H1 (cell line): ENCODE measurements around the gene USP7. TPM values are rescaled to one million over a fixed set of nuclear protein-coding genes. Genes with fewer than 3 reads are reported as not detected.

Source experiments
- CTCF ChIA-PET: fragments of 300-600 bp; sonication (Branson Sonifier 250); formaldehyde crosslinking; loops from one replicate; lab custom pipeline; 2021; ENCODE audit not compliant: partially characterized antibody; lab: Charles Lee
- POLR2A ChIA-PET: fragments of 300-600 bp; sonication (Branson Sonifier 250); formaldehyde crosslinking; loops from one replicate; lab custom pipeline; 2021; ENCODE audit warnings: inconsistent platforms; ENCODE audit not compliant: partially characterized antibody; lab: Charles Lee
- DNase-seq, 2 experiments: peaks; one replicate each; pipeline versions ENCODE4 v3.0.0 to v3.0.0-alpha.2; 2010 to 2022; ENCODE audit warnings: low spot score in 2 of 2, low read depth in 1 of 2, mixed read lengths in 1 of 2
- FAIRE-seq: peaks from 2 replicates; lab custom pipeline; 2011; peaks lifted over from hg19 to GRCh38; lab: Jason Lieb, UNC
- H2AFZ ChIP-seq: 2 replicates; pipeline ENCODE4 v1.8.1; 2012; ENCODE audit warnings: low read length, inconsistent platforms
- H2AK5ac ChIP-seq: 2 replicates; pipeline ENCODE4 v1.6.1; 2013; ENCODE audit warnings: low read depth, low read length
- H2BK120ac ChIP-seq: replicated peaks from 2 replicates; pipeline ENCODE3; 2013; ENCODE audit warnings: low read depth, low read length, inconsistent platforms
- H2BK12ac ChIP-seq: 2 replicates; pipeline ENCODE4 v1.6.1; 2013; ENCODE audit warnings: low read depth, low read length
- H2BK15ac ChIP-seq: 2 replicates; pipeline ENCODE4 v1.6.1; 2013; ENCODE audit warnings: low read length
- H2BK20ac ChIP-seq: 2 replicates; pipeline ENCODE4 v1.6.1; 2013; ENCODE audit warnings: low read length
- H2BK5ac ChIP-seq: 2 replicates; pipeline ENCODE4 v1.6.1; 2013; ENCODE audit warnings: low read depth, low read length
- H3K14ac ChIP-seq: 2 replicates; pipeline ENCODE4 v1.6.1; 2013; ENCODE audit warnings: inconsistent platforms; ENCODE audit not compliant: insufficient read length
- H3K18ac ChIP-seq: 2 replicates; pipeline ENCODE4 v1.6.1; 2013; ENCODE audit warnings: low read length; ENCODE audit errors: extremely low read depth
- H3K23ac ChIP-seq: 2 replicates; pipeline ENCODE4 v1.6.1; 2013; ENCODE audit warnings: inconsistent platforms; ENCODE audit not compliant: insufficient read length
- H3K23me2 ChIP-seq: 2 replicates; pipeline ENCODE4 v1.6.1; 2013; ENCODE audit warnings: low read depth, low read length
- H3K27ac ChIP-seq: 2 replicates; pipeline ENCODE4 v1.6.1; 2011; ENCODE audit warnings: low read depth, low read length, inconsistent platforms
- H3K27me3 ChIP-seq, 4 experiments: replicated peaks in 1 of 4; 1 replicate in 1 of 4; 2 replicates in 3 of 4; pipeline versions ENCODE4 v1.6.1 to v1.8.1; 2011 to 2013; ENCODE audit warnings: low read length in 3 of 4, mild to moderate bottlenecking in 3 of 4, inconsistent platforms in 2 of 4, mixed read lengths in 2 of 4, moderate library complexity in 1 of 4; ENCODE audit not compliant: control insufficient read depth in 3 of 4, insufficient read depth in 3 of 4; ENCODE audit errors: extremely low read depth in 1 of 4
- H3K36me3 ChIP-seq, 4 experiments: 2 replicates each; pipeline versions ENCODE4 v1.6.1 to v1.8.1; 2011 to 2013; ENCODE audit warnings: mild to moderate bottlenecking in 4 of 4, low read length in 3 of 4, moderate library complexity in 2 of 4, control low read depth in 1 of 4, inconsistent platforms in 1 of 4; ENCODE audit not compliant: insufficient read depth in 4 of 4, control insufficient read depth in 2 of 4
- H3K4ac ChIP-seq: replicated peaks from 2 replicates; pipeline ENCODE3; 2013; ENCODE audit warnings: low read length, low read depth, mixed read lengths, inconsistent platforms; ENCODE audit not compliant: insufficient read length
- H3K4me1 ChIP-seq, 4 experiments: replicated peaks in 1 of 4; 1 replicate in 1 of 4; 2 replicates in 3 of 4; pipeline versions ENCODE4 v1.6.1 to v1.8.1; 2011 to 2013; ENCODE audit warnings: low read length in 3 of 4, inconsistent platforms in 2 of 4, mixed read lengths in 1 of 4; ENCODE audit not compliant: insufficient read depth in 4 of 4, control insufficient read depth in 3 of 4
- H3K4me2 ChIP-seq, 2 experiments: 2 replicates each; pipeline versions ENCODE4 v1.6.1 to v1.8.1; 2011 to 2013; ENCODE audit warnings: low read depth in 2 of 2, low read length in 2 of 2, control low read depth in 1 of 2, inconsistent platforms in 1 of 2, mild to moderate bottlenecking in 1 of 2; ENCODE audit not compliant: insufficient read depth in 1 of 2
- H3K4me3 ChIP-seq, 4 experiments: fragments of 200-600, 300-600 bp in 1 of 4; sonication (generic), shearing (Covaris generic), sonication (Bioruptor Twin) in 1 of 4; 2 replicates each; pipeline versions ENCODE4 v1.5.1 to v1.8.1; 2011 to 2016; ENCODE audit warnings: low read length in 4 of 4, low read depth in 3 of 4, control low read depth in 2 of 4, inconsistent platforms in 2 of 4, mild to moderate bottlenecking in 2 of 4, mixed read lengths in 1 of 4, moderate library complexity in 1 of 4; ENCODE audit not compliant: insufficient read depth in 2 of 4; ENCODE audit errors: extremely low read depth in 1 of 4
- H3K56ac ChIP-seq: replicated peaks from 2 replicates; pipeline ENCODE3; 2013; ENCODE audit warnings: low read depth, mild to moderate bottlenecking, mixed read lengths, low read length, inconsistent platforms; ENCODE audit not compliant: insufficient read length
- H3K79me1 ChIP-seq: 2 replicates; pipeline ENCODE4 v1.6.1; 2013; ENCODE audit warnings: low read depth, low read length, control low read depth
- H3K79me2 ChIP-seq, 2 experiments: 2 replicates each; pipeline versions ENCODE4 v1.6.1 to v1.8.1; 2012 to 2013; ENCODE audit warnings: low read length in 2 of 2, mild to moderate bottlenecking in 2 of 2, inconsistent platforms in 1 of 2; ENCODE audit not compliant: insufficient read depth in 2 of 2, control insufficient read depth in 1 of 2
- H3K9ac ChIP-seq, 4 experiments: replicated peaks in 1 of 4; 1 replicate in 1 of 4; 2 replicates in 3 of 4; pipeline versions ENCODE4 v1.6.1 to v1.8.1; 2011 to 2013; ENCODE audit warnings: low read depth in 3 of 4, low read length in 3 of 4, control low read depth in 2 of 4, mild to moderate bottlenecking in 2 of 4, moderate library complexity in 2 of 4, inconsistent platforms in 1 of 4; ENCODE audit errors: extremely low read depth in 1 of 4
- H3K9me3 ChIP-seq, 2 experiments: 2 replicates each; pipeline versions ENCODE4 v1.6.1 to v1.8.1; 2012 to 2013; ENCODE audit warnings: mild to moderate bottlenecking in 2 of 2, moderate library complexity in 2 of 2, control low read depth in 1 of 2, inconsistent platforms in 1 of 2, low read depth in 1 of 2, low read length in 1 of 2, mixed read lengths in 1 of 2; ENCODE audit not compliant: insufficient read depth in 2 of 2
- H4K20me1 ChIP-seq, 2 experiments: replicated peaks in 1 of 2; 2 replicates each; pipeline versions ENCODE3 to v1.8.1; 2011 to 2013; ENCODE audit warnings: inconsistent platforms in 2 of 2, low read length in 2 of 2, mild to moderate bottlenecking in 1 of 2; ENCODE audit not compliant: insufficient read depth in 2 of 2, control insufficient read depth in 1 of 2
- H4K5ac ChIP-seq: 2 replicates; pipeline ENCODE4 v1.6.1; 2013; ENCODE audit warnings: low read length, low read depth, mixed read lengths, inconsistent platforms; ENCODE audit not compliant: insufficient read length
- H4K8ac ChIP-seq: 2 replicates; pipeline ENCODE4 v1.8.0; 2013; ENCODE audit warnings: mild to moderate bottlenecking, moderate library complexity, low read length, inconsistent platforms; ENCODE audit not compliant: insufficient read depth; ENCODE audit errors: extremely low read depth
- H4K91ac ChIP-seq: replicated peaks from 2 replicates; pipeline ENCODE3; 2013; ENCODE audit warnings: low read length, mixed read lengths, inconsistent platforms; ENCODE audit not compliant: insufficient read length
- CTCF ChIP-seq, 3 experiments: IDR thresholded peaks; 1 replicate in 2 of 3; 2 replicates in 1 of 3; pipeline versions ENCODE4 v1.5.1 to v1.6.1; 2011; ENCODE audit warnings: low read length in 3 of 3, mild to moderate bottlenecking in 3 of 3, inconsistent platforms in 2 of 3, low read depth in 1 of 3, moderate library complexity in 1 of 3; ENCODE audit not compliant: insufficient read depth in 1 of 3; ENCODE audit errors: control extremely low read depth in 1 of 3
- RAD21 ChIP-seq, 2 experiments: IDR thresholded peaks in 1 of 2; conservative IDR thresholded peaks in 1 of 2; 2 replicates each; pipeline ENCODE4 v1.6.1; 2011; ENCODE audit warnings: low read depth in 2 of 2, low read length in 2 of 2, improper control_type of control experiment in 1 of 2, inconsistent platforms in 1 of 2, mild to moderate bottlenecking in 1 of 2, moderate library complexity in 1 of 2
- SUZ12 ChIP-seq: fragments of 200-600 bp; sonication (generic); IDR thresholded peaks from 2 replicates; pipeline ENCODE4 v1.6.1; 2012; ENCODE audit warnings: mild to moderate bottlenecking, inconsistent platforms, low read length, moderate library complexity, mixed read lengths
- WGBS, 2 experiments: shearing (Covaris generic) in 1 of 2; methylation state at CpG; one replicate each; pipeline versions ENCODE4 v1.1.6 to v1.1.7; 2013 to 2015; ENCODE audit warnings: low lambda C conversion rate in 2 of 2, mixed read lengths in 2 of 2, inconsistent platforms in 1 of 2, low coverage in 1 of 2, missing lambda C conversion rate in 1 of 2; ENCODE audit not compliant: insufficient replicate concordance in 2 of 2, insufficient coverage in 1 of 2, insufficient read length in 1 of 2; ENCODE audit errors: extremely low coverage in 1 of 2, missing lambda C conversion rate in 1 of 2; 5-methylcytosine and 5-hydroxymethylcytosine counted together
- polyA plus RNA-seq, 7 experiments: library from polyadenylated mRNA; depleted of rRNA in 3 of 7; stranded (reverse) in 5 of 7; unstranded in 2 of 7; fragments of >200 nt in 5 of 7; fragments of 200-250 nt in 2 of 7; gene quantifications; 1 replicate in 5 of 7; 2 replicates in 1 of 7; 4 replicates in 1 of 7; pipeline versions ENCODE4 v1.2.1 to v1.2.3, GENCODE V29; 2011 to 2013; ENCODE audit warnings: missing spikeins in 2 of 7, mixed read lengths in 2 of 7
- total RNA-seq: library from RNA; stranded (reverse); fragmentation: NEBNext Ultra II Directional; extraction: Animal tissue kit (Norgen Biotek cat#: 25700); gene quantifications from 2 replicates; pipeline ENCODE4 v1.2.1, GENCODE V29; 2021

Gene USP7
- total and polyA plus RNA-seq, 2 of the 8 experiments (the other 6 are each of a cell fraction or from before 2014, with no cell fraction given): 21.3 to 211 TPM

- H4K5ac ChIP-seq: no peak overlapping the region
- peaks cover 4 to 45% of the 10 kb centered on the region in 2 experiments for H3K79me2 ChIP-seq
- ChIA-PET POLR2A (interaction anchor here (1.6 kb wide), 1 partner anchor 11 kb away, joined by 3 read pairs; no protein-coding TSS in a partner anchor), CTCF (interaction anchor here (0.7 to 7.6 kb wide), 9 partner anchors 13 to 90 kb away, joined by 3 to 33 read pairs (median 5); no protein-coding TSS in a partner anchor)
- WGBS, 2 experiments: 91% methylated on average over 11 of the region's 11 CpGs; no CpG with 5 or more reads in 1 of the 2 experiments
- H3K4ac ChIP-seq: no peak overlapping the region
- no peak overlapping the region for H4K8ac ChIP-seq
- H3K56ac ChIP-seq: no peak overlapping the region
- H4K20me1 ChIP-seq: peaks cover 14 to 29% of the 10 kb centered on the region in 2 experiments
- TF ChIP-seq SUZ12 (no peak), RAD21 (IDR thresholded peaks at IDR 0.05 in 1 of 2, conservative IDR thresholded peaks at IDR 0.05 in 1 of 2; ENCODE audit: low read depth in 2 of 2, low read length in 2 of 2) (peak in 1 of 2 experiments; percentile 17; a peak in 2 of 4 replicates), CTCF (IDR thresholded peaks at IDR 0.05; ENCODE audit: control extremely low read depth in 1 of 3, insufficient read depth in 1 of 3, low read depth in 1 of 3, low read length in 3 of 3) (peak in 1 of 3 experiments; percentile 9; a peak in 1 of 4 replicates)
- no peaks in the 10 kb centered on the region for H3K27me3 ChIP-seq
- H2BK5ac ChIP-seq: no peak overlapping the region
- no peak overlapping the region for H2BK15ac ChIP-seq
- H3K9ac ChIP-seq: no peak overlapping the region
- H2AK5ac ChIP-seq: no peak overlapping the region
- H3K18ac ChIP-seq: no peak overlapping the region
- H3K4me3 ChIP-seq: no peak overlapping the region
- no peak overlapping the region for H3K23ac ChIP-seq
- H3K36me3 ChIP-seq: peaks cover 28 to 53% (median 37%) of the 10 kb centered on the region in 4 experiments
- H3K4me1 ChIP-seq: no peaks in the 10 kb centered on the region
- FAIRE-seq (no peak), DNase-seq (no peak)
- no peak overlapping the region for H2BK20ac ChIP-seq
- no peak overlapping the region for H2AFZ ChIP-seq
- H2BK120ac ChIP-seq: no peak overlapping the region
- no peak overlapping the region for H3K14ac ChIP-seq
- no peaks in the 10 kb centered on the region for H3K9me3 ChIP-seq
- H3K4me2 ChIP-seq: no peak overlapping the region
- H2BK12ac ChIP-seq: no peak overlapping the region
- no peak overlapping the region for H3K27ac ChIP-seq
- H4K91ac ChIP-seq: no peak overlapping the region
- H3K79me1 ChIP-seq: peaks cover 16% of the 10 kb centered on the region
- no peaks in the 10 kb centered on the region for H3K23me2 ChIP-seq
Observed at GRCh38 chr16:8923199-8923598, 40.5 kb downstream of the USP7 start.
